Omental fat pad (tissue), 4 donors: ENCODE results near the gene OR52B4. TPM values are rescaled to one million over a fixed set of nuclear protein-coding genes. Genes with fewer than 3 reads are reported as not detected.
A peak's percentile ranks its signal among the peaks of the same experiment; 100 is the strongest.
"Not testable (repeated sequence)": the region's sequence is repeated elsewhere in the genome, so short reads cannot be mapped to it uniquely, and the experiment has no call there.

Source experiments
- ATAC-seq: fragments of 150-250 bp; one replicate; pipeline ENCODE4 v1.9.1; 2016; ENCODE audit warnings: mild to moderate bottlenecking, moderate library complexity; ENCODE audit not compliant: low FRiP score
- DNase-seq: peaks from one replicate; pipeline ENCODE4 v3.0.0-alpha.2; 2019; ENCODE audit warnings: low spot score
- CTCF ChIP-seq, 3 donors: fragments of 450-650 bp; IDR thresholded peaks; one replicate each; pipeline ENCODE4 v1.5.1; 2016 to 2017; ENCODE audit warnings: antibody characterized with exemption in 3 of 3, mild to moderate bottlenecking in 3 of 3, moderate library complexity in 2 of 3
- total RNA-seq, 4 donors: library from RNA; depleted of rRNA; stranded (reverse); fragments of >200 nt; gene quantifications; one replicate each; pipeline ENCODE4 v1.1.0, GENCODE V29; 2016

The OR52B4 gene
- total RNA-seq = not detected

- DNase-seq (no peak), ATAC-seq (no peak)
- no peak for TF ChIP-seq CTCF (IDR thresholded peaks at IDR 0.05)
Observed at GRCh38 chr11:4368286-4368685, at the start of gene OR52B4. Gene OR52B4 (minus strand): TSS chr11:4368386. CDS start chr11:4368295, 91 bp downstream.

DNA sequence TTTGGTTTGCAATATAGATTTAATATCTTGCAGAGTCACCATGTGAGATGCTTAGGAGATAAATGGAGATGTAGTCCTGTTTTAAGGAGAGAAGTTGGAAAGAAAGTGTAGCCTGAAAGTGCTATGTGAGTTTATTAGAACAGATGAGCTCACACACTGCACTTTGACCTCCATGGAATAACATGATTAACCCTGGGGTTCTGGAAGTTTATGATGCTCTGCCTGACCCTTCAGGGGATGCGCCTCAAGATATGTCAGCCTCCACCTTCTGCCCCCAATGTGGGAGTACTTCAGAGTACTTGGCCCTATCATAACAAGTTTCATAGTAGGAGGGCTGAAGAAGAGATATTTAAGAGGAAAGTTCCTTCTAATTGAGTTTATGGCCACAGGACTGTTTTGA lies 48.6 kb upstream of the OR52B4 start:
- ATAC-seq (no peak), DNase-seq (no peak)
- no peak for TF ChIP-seq CTCF (IDR thresholded peaks at IDR 0.05)

GRCh38 chr11:4416306-4416705 lies 48.1 kb upstream of the OR52B4 start:
- TF ChIP-seq CTCF (IDR thresholded peaks at IDR 0.05) = no peak
- no peak for DNase-seq
- no peak for ATAC-seq

- not testable (repeated sequence) for ATAC-seq, DNase-seq
Observed at GRCh38 chr11:4406206-4406605, 38.0 kb upstream of the OR52B4 start.

GRCh38 chr11:4393858-4394223 lies 25.7 kb upstream of the OR52B4 start:
- no peak for DNase-seq
- no peak for ATAC-seq
- TF ChIP-seq CTCF (IDR thresholded peaks at IDR 0.05) = no peak

DNA sequence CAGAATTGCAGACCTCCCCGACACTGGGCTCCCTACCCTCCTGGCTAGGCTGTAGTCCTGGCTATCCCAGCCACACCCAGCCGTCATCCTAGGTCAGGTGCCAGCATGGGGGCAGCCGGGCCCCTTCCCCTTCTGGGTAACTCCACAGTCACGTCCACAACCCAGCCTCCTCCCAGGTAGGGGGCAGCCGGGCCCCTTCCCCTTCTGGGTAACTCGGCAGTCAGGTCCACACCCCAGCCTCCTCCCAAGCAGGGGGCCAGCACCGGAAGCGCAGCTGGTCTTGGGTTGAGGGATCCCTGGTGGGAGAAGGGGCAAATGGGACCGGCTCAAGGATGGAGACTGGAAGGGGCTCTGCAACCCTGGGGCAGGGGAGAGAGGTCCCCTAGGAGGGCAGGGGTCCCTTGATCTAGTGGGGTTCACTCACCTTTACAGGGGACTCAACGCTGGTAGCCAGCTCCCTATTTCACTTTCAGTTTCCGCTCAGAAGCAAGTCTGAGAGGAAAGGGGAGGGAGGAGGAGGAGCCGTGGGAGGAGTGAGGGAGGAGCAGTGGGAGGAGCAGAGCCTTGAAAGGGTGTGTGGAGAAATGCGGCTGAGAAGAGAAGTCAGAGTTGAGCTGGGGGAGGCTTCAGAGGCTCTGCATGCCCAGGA lies 25.1 kb upstream of the OR52B4 start, which contains the start of gene TRIM21:
TSS of gene TRIM21 (minus strand) at position 494 of the 649 bp plus-strand sequence. CDS start 3,293 bp downstream, outside the sequence.
- ATAC-seq (peak; percentile 98), DNase-seq (peak; percentile 62)
- TF ChIP-seq CTCF (IDR thresholded peaks at IDR 0.05) = no peak

- TF ChIP-seq CTCF (IDR thresholded peaks at IDR 0.05) = no peak
- no peak for DNase-seq
- ATAC-seq = no peak
Observed at GRCh38 chr11:4388221-4388620, 20.0 kb upstream of the OR52B4 start.
